SJSA1 (cell line): ENCODE data around the gene P3H3. TPM values are rescaled to one million over a fixed set of nuclear protein-coding genes. Genes with fewer than 3 reads are reported as not detected.
"Not testable (repeated sequence)": the region's sequence is repeated elsewhere in the genome, so short reads cannot be mapped to it uniquely, and the experiment has no call there.

ENCODE experiments used
- DNase-seq, 2 experiments: peaks; one replicate each; pipeline ENCODE4 v3.0.0-alpha.2; 2015 to 2020; ENCODE audit warnings: low spot score in 2 of 2, low read depth in 1 of 2
- H3K27ac ChIP-seq: fragments of 250-450 bp; sonication (Bioruptor Pico); 2 replicates; pipeline ENCODE4 v1.5.1; 2020; ENCODE audit warnings: mild to moderate bottlenecking, moderate library complexity
- H3K27me3 ChIP-seq: fragments of 250-450 bp; sonication (Bioruptor Pico); replicated peaks from 2 replicates; pipeline ENCODE4 v1.5.1; 2020; ENCODE audit warnings: mild to moderate bottlenecking, moderate library complexity
- H3K36me3 ChIP-seq: fragments of 250-450 bp; sonication (Bioruptor Pico); 2 replicates; pipeline ENCODE4 v1.5.1; 2020; ENCODE audit warnings: mild to moderate bottlenecking
- H3K4me1 ChIP-seq: fragments of 250-450 bp; sonication (Bioruptor Pico); replicated peaks from 2 replicates; pipeline ENCODE4 v1.6.1; 2021; ENCODE audit warnings: mild to moderate bottlenecking
- H3K4me3 ChIP-seq: fragments of 250-450 bp; sonication (Bioruptor Pico); 2 replicates; pipeline ENCODE4 v1.5.1; 2020; ENCODE audit warnings: mild to moderate bottlenecking
- H3K9me3 ChIP-seq: fragments of 250-450 bp; sonication (Bioruptor Pico); replicated peaks from 2 replicates; pipeline ENCODE4 v1.5.1; 2020; ENCODE audit warnings: mild to moderate bottlenecking
- total RNA-seq: library from RNA; depleted of rRNA; stranded (reverse); fragments of >200 nt; shearing (Covaris generic); gene quantifications from 2 replicates; pipeline ENCODE4 v1.2.3, GENCODE V29; 2014; rRNA removed

The P3H3 gene
- total RNA-seq, 1 experiment from 2014 or later = 0.63 TPM

- Histone ChIP-seq H3K27ac (peak within 1 kb of the TSS; percentile 55), H3K36me3 (peaks cover 64% of the 10 kb centered on the region), H3K4me1 (peaks cover 40% of the 10 kb centered on the region), H3K9me3 (no peaks in the 10 kb centered on the region), H3K4me3 (peak within 1 kb of the TSS; percentile 51), H3K27me3 (no peaks in the 10 kb centered on the region)
- peak; percentile 94 to 99 for DNase-seq
Measured at GRCh38 chr12:6873094-6874014, 45.1 kb downstream of the P3H3 start, which contains the start of gene SPSB2. Gene SPSB2 (minus strand): TSS chr12:6873303. CDS start chr12:6872901, 402 bp downstream.

- H3K27me3 ChIP-seq, DNase-seq, H3K9me3 ChIP-seq: not testable (repeated sequence)
- H3K4me3 ChIP-seq = peak overlapping the region; percentile 51
- peak overlapping the region; percentile 55 for H3K27ac ChIP-seq
- peaks cover 33% of the 10 kb centered on the region for H3K4me1 ChIP-seq
- H3K36me3 ChIP-seq = peaks cover 59% of the 10 kb centered on the region
Measured at GRCh38 chr12:6874015-6874368, 45.8 kb downstream of the P3H3 start.

GRCh38 chr12:6879824-6880223 lies 51.6 kb downstream of the P3H3 start:
- H3K27ac ChIP-seq, H3K9me3 ChIP-seq, H3K4me1 ChIP-seq, DNase-seq, H3K4me3 ChIP-seq, H3K27me3 ChIP-seq: not testable (repeated sequence)
- peaks cover 32% of the 10 kb centered on the region for H3K36me3 ChIP-seq

DNA sequence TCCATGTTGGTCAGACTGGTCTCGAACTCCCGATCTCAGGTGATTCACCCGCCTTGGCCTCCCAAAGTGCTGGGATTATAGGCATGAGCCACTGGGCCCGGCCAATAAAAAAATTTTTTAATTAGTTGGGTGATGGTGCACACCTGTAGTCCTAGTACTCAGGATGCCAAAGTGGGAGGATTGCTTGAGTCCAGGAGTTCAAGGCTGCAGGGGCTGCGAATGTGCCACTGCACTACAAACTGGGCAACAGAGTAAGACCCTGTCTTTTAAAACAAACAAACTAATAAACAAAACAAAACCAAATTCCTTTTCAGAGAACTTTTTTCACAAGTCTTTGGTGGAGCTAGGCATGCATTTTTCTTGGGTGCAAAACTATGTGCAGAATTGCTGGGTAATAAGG lies 55.0 kb downstream of the P3H3 start:
- Histone ChIP-seq H3K4me3 (no peak overlapping the region), H3K27ac (no peak overlapping the region), H3K27me3 (no peaks in the 10 kb centered on the region), H3K9me3 (no peaks in the 10 kb centered on the region), H3K4me1 (0 out of 2 replicates have a peak, but pooled peaks cover under 1% of the 10 kb centered on the region), H3K36me3 (peaks cover 33% of the 10 kb centered on the region)
- DNase-seq = no peak

DNA sequence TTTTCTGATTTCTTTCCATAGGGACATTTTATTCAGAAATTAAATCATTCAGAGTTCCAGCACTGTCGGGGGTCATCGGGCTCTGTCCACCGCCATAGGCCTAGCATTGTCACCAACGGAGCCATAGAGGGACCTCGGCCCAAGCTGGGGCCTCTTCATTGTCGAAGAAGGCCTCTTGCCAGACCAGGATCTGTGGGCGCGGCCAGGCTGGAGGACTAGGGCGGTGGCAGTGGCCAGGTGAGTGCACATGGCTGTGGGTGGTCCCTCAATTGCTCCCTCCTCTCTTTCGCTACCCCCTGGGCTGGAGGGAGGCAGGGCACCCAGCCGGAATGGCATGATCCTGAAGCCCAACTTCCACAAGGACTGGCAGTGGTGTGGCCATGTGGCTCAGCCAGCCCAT lies 55.5 kb downstream of the P3H3 start:
- Histone ChIP-seq H3K4me1 (peaks cover 4% of the 10 kb centered on the region; the same call in 1 of the 2 replicates), H3K36me3 (peaks cover 35% of the 10 kb centered on the region), H3K27me3 (no peaks in the 10 kb centered on the region), H3K4me3 (no peak overlapping the region), H3K9me3 (no peaks in the 10 kb centered on the region), H3K27ac (no peak overlapping the region)
- no peak for DNase-seq

- Histone ChIP-seq H3K4me1 (peaks cover 4% of the 10 kb centered on the region; the same call in 1 of the 2 replicates), H3K4me3 (no peak overlapping the region), H3K9me3 (no peaks in the 10 kb centered on the region), H3K27ac (no peak overlapping the region), H3K36me3 (peaks cover 30% of the 10 kb centered on the region), H3K27me3 (no peaks in the 10 kb centered on the region)
- no peak for DNase-seq
Measured at GRCh38 chr12:6884539-6884938, 56.3 kb downstream of the P3H3 start.

DNA sequence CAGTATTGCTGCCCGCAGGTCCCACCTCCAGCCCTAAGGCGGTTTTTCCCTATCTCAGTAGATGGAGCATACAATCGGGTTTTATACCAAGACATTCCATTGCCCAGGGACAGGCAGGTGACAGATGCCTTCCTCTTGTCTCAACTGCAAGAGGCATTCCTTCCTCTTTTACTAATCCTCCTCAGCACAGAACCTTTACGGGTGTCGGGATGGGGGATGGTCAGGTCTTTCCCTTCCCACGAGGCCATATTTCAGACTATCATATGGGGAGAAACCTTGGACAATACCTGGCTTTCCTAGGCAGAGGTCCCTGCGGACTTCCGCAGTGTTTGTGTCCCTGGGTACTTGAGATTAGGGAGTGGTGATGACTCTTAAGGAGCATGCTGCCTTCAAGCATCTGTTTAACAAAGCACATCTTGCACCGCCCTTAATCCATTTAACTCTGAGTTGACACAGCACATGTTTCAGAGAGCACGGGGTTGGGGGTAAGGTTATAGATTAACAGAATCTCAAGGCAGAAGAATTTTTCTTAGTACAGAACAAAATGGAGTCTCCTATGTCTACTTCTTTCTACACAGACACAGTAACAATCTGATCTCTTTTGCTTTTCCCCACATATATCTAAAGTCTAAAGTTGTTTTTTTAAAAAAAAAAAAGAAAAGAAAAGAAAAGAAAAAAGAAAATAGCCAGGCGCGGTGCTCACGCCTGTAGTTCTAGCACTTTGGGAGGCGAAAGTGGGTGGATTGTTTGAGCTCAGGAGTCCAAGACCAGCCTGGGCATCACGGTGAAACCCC lies 58.2 kb downstream of the P3H3 start:
- not testable (repeated sequence) for H3K4me3 ChIP-seq, H3K9me3 ChIP-seq, H3K27ac ChIP-seq, H3K27me3 ChIP-seq, DNase-seq
- Histone ChIP-seq H3K4me1 (peaks cover 15% of the 10 kb centered on the region), H3K36me3 (peaks cover 30% of the 10 kb centered on the region)

DNA sequence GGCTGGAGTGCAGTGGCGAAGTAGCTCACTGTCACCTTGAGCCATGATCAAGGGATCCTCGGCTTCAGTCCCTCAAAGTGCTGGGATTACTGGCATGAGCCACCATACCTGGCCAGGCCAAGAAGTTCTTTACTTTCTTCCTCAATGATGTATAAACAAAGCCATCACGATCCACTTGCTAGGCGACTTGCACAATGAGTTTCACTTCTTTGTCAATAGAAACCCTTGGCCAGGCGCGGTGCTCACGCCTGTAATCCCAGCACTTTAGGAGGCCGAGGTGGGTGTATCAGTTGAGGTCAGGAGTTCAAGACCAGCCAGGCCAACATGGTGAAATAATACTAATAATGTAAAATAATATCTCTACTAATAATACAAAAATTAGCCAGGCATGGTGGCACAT lies 59.3 kb downstream of the P3H3 start:
- Histone ChIP-seq H3K27ac (no peak overlapping the region), H3K4me3 (no peak overlapping the region), H3K4me1 (peaks cover 18% of the 10 kb centered on the region), H3K27me3 (no peaks in the 10 kb centered on the region), H3K36me3 (peaks cover 30% of the 10 kb centered on the region), H3K9me3 (no peaks in the 10 kb centered on the region)
- no peak for DNase-seq

DNA sequence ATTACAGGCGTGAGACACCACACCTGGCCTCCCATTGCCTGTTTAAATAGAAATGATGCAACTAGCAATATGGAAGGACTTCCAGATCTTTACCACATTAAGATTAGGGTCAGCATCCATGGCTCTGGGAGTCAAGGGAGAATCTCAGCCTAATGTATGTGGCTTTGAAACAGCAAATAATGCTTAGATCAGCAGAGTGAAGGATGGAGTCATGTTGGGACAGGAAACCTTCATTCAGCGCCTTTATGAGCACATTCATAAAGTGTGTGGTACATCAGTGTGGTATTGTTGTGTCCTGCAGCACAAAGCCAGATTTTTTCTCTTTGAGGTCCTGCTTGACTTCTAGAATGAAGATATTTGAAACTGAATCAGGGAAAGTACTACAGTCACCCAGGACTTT lies 60.2 kb downstream of the P3H3 start:
- no peak overlapping the region for H3K27ac ChIP-seq
- H3K4me1 ChIP-seq = peaks cover 18% of the 10 kb centered on the region
- H3K9me3 ChIP-seq = no peaks in the 10 kb centered on the region
- DNase-seq = no peak
- H3K27me3 ChIP-seq = no peaks in the 10 kb centered on the region
- H3K36me3 ChIP-seq = peaks cover 26% of the 10 kb centered on the region
- no peak overlapping the region for H3K4me3 ChIP-seq

DNA sequence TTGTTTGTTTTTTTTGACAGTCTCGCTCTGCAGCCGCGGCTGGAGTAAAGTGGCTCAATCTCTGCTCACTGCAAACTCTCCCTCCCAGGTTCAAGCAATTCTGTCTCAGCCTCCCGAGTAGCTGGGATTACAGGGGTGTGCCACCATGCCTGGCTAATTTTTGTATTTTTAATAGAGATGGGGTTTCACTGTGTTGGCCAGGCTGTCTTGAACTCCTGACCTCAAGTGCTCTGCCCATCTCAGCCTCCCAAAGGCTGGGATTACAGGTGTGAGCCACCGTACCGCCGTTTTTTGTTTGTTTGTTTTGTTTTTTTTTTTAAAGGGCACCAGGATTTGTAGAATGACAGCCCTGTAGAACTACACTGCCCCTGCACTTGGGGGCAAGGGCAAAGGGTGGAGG lies 60.6 kb downstream of the P3H3 start:
- not testable (repeated sequence) for DNase-seq, H3K27me3 ChIP-seq, H3K9me3 ChIP-seq, H3K4me3 ChIP-seq, H3K27ac ChIP-seq
- Histone ChIP-seq H3K36me3 (peaks cover 23% of the 10 kb centered on the region), H3K4me1 (peaks cover 18% of the 10 kb centered on the region)

Other genes starting within 250 kb of the P3H3 start
- 178 and 180 TPM in 2 replicates for gene CHD4, start 221.0 kb upstream of the P3H3 start, total RNA-seq
- not detected in 2 replicates for gene LPAR5, start 192.4 kb upstream of the P3H3 start, total RNA-seq
- not detected in 2 replicates for gene ACRBP, start 181.0 kb upstream of the P3H3 start, total RNA-seq
- gene ING4, start 165.3 kb upstream of the P3H3 start, total RNA-seq = 34.8 and 41.0 TPM in 2 replicates
- 19.5 and 20.0 TPM in 2 replicates for gene ZNF384, start 139.0 kb upstream of the P3H3 start, total RNA-seq
- not detected in 2 replicates for gene PIANP, start 127.6 kb upstream of the P3H3 start, total RNA-seq
- 80.2 and 82.4 TPM in 2 replicates for gene COPS7A, start 104.4 kb upstream of the P3H3 start, total RNA-seq
- 171 and 243 TPM in 2 replicates for gene MLF2, start 75.3 kb upstream of the P3H3 start, total RNA-seq
- 243 and 442 TPM in 2 replicates for gene PTMS, start 62.0 kb upstream of the P3H3 start, total RNA-seq
- gene LAG3, start 55.9 kb upstream of the P3H3 start, total RNA-seq = 0.13 and 0.47 TPM in 2 replicates
- gene CD4, start 38.9 kb upstream of the P3H3 start, total RNA-seq = not detected in 2 replicates
- gene GPR162, start 6.6 kb upstream of the P3H3 start, total RNA-seq = 0.16 TPM in 1 of 2 replicates, not detected in the other
- gene GNB3, start 12.5 kb downstream of the P3H3 start, total RNA-seq = not detected in 2 replicates
- gene CDCA3, start 22.9 kb downstream of the P3H3 start, total RNA-seq = 143 and 156 TPM in 2 replicates
- gene USP5, start 23.7 kb downstream of the P3H3 start, total RNA-seq = 121 and 150 TPM in 2 replicates
- gene TPI1, start 39.1 kb downstream of the P3H3 start, total RNA-seq = 1,911 and 2,129 TPM in 2 replicates
- gene SPSB2, start 44.9 kb downstream of the P3H3 start, total RNA-seq = 14.1 and 16.2 TPM in 2 replicates
- 12.2 and 20.0 TPM in 2 replicates for gene LRRC23, start 76.4 kb downstream of the P3H3 start, total RNA-seq
- gene ENO2, start 86.2 kb downstream of the P3H3 start, total RNA-seq = 5.3 and 7.1 TPM in 2 replicates
- gene ATN1, start 99.6 kb downstream of the P3H3 start, total RNA-seq = 6.0 and 7.2 TPM in 2 replicates
- gene RNU7-1, start 115.4 kb downstream of the P3H3 start, total RNA-seq = not detected in 2 replicates
- gene C12orf57, start 115.6 kb downstream of the P3H3 start, total RNA-seq = 331 and 408 TPM in 2 replicates
- gene PTPN6, start 122.9 kb downstream of the P3H3 start, total RNA-seq = not detected in 2 replicates
- 254 and 334 TPM in 2 replicates for gene PHB2, start 142.3 kb downstream of the P3H3 start, total RNA-seq
- gene EMG1, start 142.5 kb downstream of the P3H3 start, total RNA-seq = 60.7 and 65.8 TPM in 2 replicates
- 8.3 and 19.2 TPM in 2 replicates for gene LPCAT3, start 190.1 kb downstream of the P3H3 start, total RNA-seq
- gene C1S, start 232.3 kb downstream of the P3H3 start, total RNA-seq = 21.2 and 35.0 TPM in 2 replicates